GM12878 (cell line): ENCODE measurements around the gene CENPP. TPM values are rescaled to one million over a fixed set of nuclear protein-coding genes. Genes with fewer than 3 reads are reported as not detected.
A peak's percentile ranks its signal among the peaks of the same experiment; 100 is the strongest.

ENCODE experiments used
- ATAC-seq: fragments of 200-7000 bp; cut with Tn5 transposase; 3 replicates; pipeline ENCODE4 v1.9.1; 2020; ENCODE audit warnings: mild to moderate bottlenecking, moderate library complexity
- BruUV-seq: library from RNA; stranded (reverse); fragments of 400-500 nt; replicated peaks from 2 replicates; lab custom pipeline; 2021; lab: Mats Ljungman, UMichigan
- CTCF ChIA-PET: fragments of 300-600 bp; sonication (Branson Sonifier 250); formaldehyde crosslinking; extraction: SDS; loops from one replicate; lab custom pipeline; 2021; ENCODE audit warnings: inconsistent platforms; lab: Yijun Ruan, JAX
- POLR2A ChIA-PET: fragments of 350-600 bp; formaldehyde crosslinking; extraction: SDS; loops from one replicate; lab custom pipeline; 2021; ENCODE audit warnings: inconsistent platforms; lab: Charles Lee
- RAD21 ChIA-PET: fragments of 300-600 bp; sonication (Branson Sonifier 250); formaldehyde crosslinking; loops from one replicate; lab custom pipeline; 2023; ENCODE audit warnings: antibody characterized with exemption; ENCODE audit not compliant: unreplicated experiment; lab: Charles Lee
- SMC1A ChIA-PET: fragments of 300-600 bp; sonication (Branson Sonifier 250); formaldehyde crosslinking; loops from one replicate; lab custom pipeline; 2023; ENCODE audit not compliant: unreplicated experiment, uncharacterized antibody; lab: Charles Lee
- DNase-seq: peaks from one replicate; pipeline ENCODE4 v3.0.0-alpha.2; 2011; ENCODE audit warnings: low read depth, low spot score
- FAIRE-seq: peaks from 3 replicates; lab custom pipeline; 2011; peaks lifted over from hg19 to GRCh38; lab: Jason Lieb, UNC
- H2AFZ ChIP-seq: 2 replicates; pipeline ENCODE4 v1.6.0; 2011; ENCODE audit warnings: low read depth, low read length, control low read depth; ENCODE audit not compliant: control insufficient read depth
- H3K27ac ChIP-seq: 2 replicates; pipeline ENCODE4 v1.5.1; 2011; ENCODE audit warnings: control low read depth; ENCODE audit not compliant: control insufficient read depth, insufficient read depth
- H3K27me3 ChIP-seq, 2 experiments: replicated peaks in 1 of 2; 2 replicates each; pipeline versions ENCODE4 v1.6.0 to v1.6.1; 2011; ENCODE audit warnings: low read length in 1 of 2; ENCODE audit not compliant: control insufficient read depth in 2 of 2, insufficient read depth in 2 of 2
- H3K36me3 ChIP-seq, 2 experiments: 2 replicates each; pipeline ENCODE4 v1.5.1; 2011; ENCODE audit warnings: low read length in 1 of 2; ENCODE audit not compliant: control insufficient read depth in 2 of 2, insufficient read depth in 2 of 2
- H3K4me1 ChIP-seq: 2 replicates; pipeline ENCODE4 v1.6.1; 2011; ENCODE audit warnings: mild to moderate bottlenecking, low read length, moderate library complexity, mixed read lengths; ENCODE audit not compliant: control insufficient read depth, insufficient read depth
- H3K4me2 ChIP-seq: 2 replicates; pipeline ENCODE4 v1.6.0; 2011; ENCODE audit warnings: control low read depth; ENCODE audit not compliant: control insufficient read depth, insufficient read depth
- H3K4me3 ChIP-seq: fragments of 200-600 bp; sonication (generic); 2 replicates; pipeline ENCODE4 v1.5.1; 2016
- H3K79me2 ChIP-seq: 2 replicates; pipeline ENCODE4 v1.6.0; 2011; ENCODE audit warnings: low read length; ENCODE audit not compliant: control insufficient read depth, insufficient read depth
- H3K9ac ChIP-seq: 2 replicates; pipeline ENCODE4 v1.8.0; 2011; ENCODE audit warnings: low read length, control low read depth, mixed read lengths; ENCODE audit not compliant: control insufficient read depth, insufficient read depth
- H3K9me3 ChIP-seq: replicated peaks from 3 replicates; pipeline ENCODE4 v1.5.1; 2011; ENCODE audit warnings: mild to moderate bottlenecking, low read length; ENCODE audit not compliant: control insufficient read depth, insufficient read depth
- H4K20me1 ChIP-seq: 2 replicates; pipeline ENCODE4 v1.6.0; 2011; ENCODE audit not compliant: control insufficient read depth, insufficient read depth
- KAT2A ChIP-seq: conservative IDR thresholded peaks from 2 replicates; pipeline ENCODE4 v1.6.1; 2011; ENCODE audit warnings: low read depth, low read length; ENCODE audit not compliant: control insufficient read depth
- LARP7 ChIP-seq: fragments of 450-650 bp; IDR thresholded peaks from 2 replicates; pipeline ENCODE4 v1.6.1; 2017; ENCODE audit warnings: mild to moderate bottlenecking
- RELA ChIP-seq: fragments of 450-650 bp; IDR thresholded peaks from 2 replicates; pipeline ENCODE4 v1.8.0; 2014; ENCODE audit warnings: borderline replicate concordance; ENCODE audit not compliant: partially characterized antibody
- SREBF2 ChIP-seq: IDR thresholded peaks from 2 replicates; pipeline ENCODE4 v1.6.1; 2012; ENCODE audit warnings: mild to moderate bottlenecking, low read length
- USF2 ChIP-seq: IDR thresholded peaks from 2 replicates; pipeline ENCODE4 v1.6.1; 2011; ENCODE audit warnings: low read depth, low read length, improper control_type of control experiment, borderline replicate concordance
- YY1 ChIP-seq: IDR thresholded peaks from 2 replicates; pipeline ENCODE4 v1.6.1; 2011; ENCODE audit warnings: low read depth, mild to moderate bottlenecking, low read length
- WGBS: methylation state at CpG from one replicate; pipeline ENCODE4 v1.1.6; 2016; ENCODE audit warnings: low lambda C conversion rate; ENCODE audit not compliant: insufficient replicate concordance, insufficient coverage; ENCODE audit errors: missing lambda C conversion rate; 5-methylcytosine and 5-hydroxymethylcytosine counted together
- in situ Hi-C: fragments of 300-500 bp; cut with MboI; formaldehyde crosslinking; loops from 9 replicates; pipeline ENCODE4 v1.14.3; 2018; ENCODE audit warnings: mixed read lengths
- intact Hi-C: fragments of 100-400 bp; cut with micrococcal nuclease; formaldehyde crosslinking; loops from one replicate; pipeline ENCODE4 v1.14.2; 2022; ENCODE audit not compliant: unreplicated experiment
- polyA plus RNA-seq, 11 experiments: library from polyadenylated mRNA; depleted of rRNA in 4 of 11; unstranded in 6 of 11; stranded (reverse) in 5 of 11; fragments of >200 nt; fragmentation: Nextera tagmentation in 4 of 11; fragmentation: Illumina TruSeq in 1 of 11; extraction: Ambion mirVana in 4 of 11; extraction: Trizol in 1 of 11; gene quantifications; 1 replicate in 1 of 11; 2 replicates in 10 of 11; pipeline versions ENCODE4 v1.2.1 to v1.2.3, GENCODE V29; 2011 to 2016; ENCODE audit warnings: inconsistent platforms in 2 of 11, missing spikeins in 2 of 11, low read depth in 1 of 11
- total RNA-seq, 4 experiments: library from RNA; depleted of rRNA in 3 of 4; stranded (reverse); fragments of >200 nt in 3 of 4; fragmentation: Illumina TruSeq in 1 of 4; extraction: Trizol in 1 of 4; gene quantifications; 2 replicates each; pipeline versions ENCODE4 v1.2.1 to v1.2.3, GENCODE V29; 2013 to 2021

The CENPP gene
- total and polyA plus RNA-seq, 10 of the 15 experiments (the other 5 are each of a cell fraction or from before 2014, with no cell fraction given), result 9.4 to 31.4 (median 19.8) TPM

- no peaks in the 10 kb centered on the region for H3K9me3 ChIP-seq
- intact Hi-C loops, result no loop called here
These were observed 34.2 kb upstream of the CENPP start for GRCh38 chr9:92291577-92291976.

More at GRCh38 chr9:92291577-92291976, 34.2 kb upstream of the CENPP start:
- no peak for DNase-seq
- H2AFZ ChIP-seq, result no peak overlapping the region
- H3K27me3 ChIP-seq, result no peaks in the 10 kb centered on the region
- peak overlapping the region; percentile 97 for H3K4me2 ChIP-seq
- H3K36me3 ChIP-seq, result peaks cover 0 to 11% of the 10 kb centered on the region in 2 experiments; a peak in 3 of 4 replicates
- H3K27ac ChIP-seq, result no peak overlapping the region; the same call in 1 of the 2 replicates
- RAD21 ChIA-PET, result interaction anchor here (0.6 to 2.1 kb wide), 2 partner anchors 16 to 151 kb away, joined by 3 to 9 read pairs; no protein-coding TSS in a partner anchor
- TF ChIP-seq USF2 (no peak), KAT2A (no peak), YY1 (no peak), RELA (no peak), SREBF2 (no peak), LARP7 (no peak)
- TF ChIP-seq, all 136 proteins: peak for 0
- Histone ChIP-seq H3K4me1 (peaks cover 14% of the 10 kb centered on the region), H3K4me3 (peak overlapping the region; percentile 81; the same call in 1 of the 2 replicates), H4K20me1 (no peaks in the 10 kb centered on the region), H3K79me2 (peaks cover 71% of the 10 kb centered on the region), H3K9ac (no peak overlapping the region)
- WGBS, result 2% methylated on average over 2 of the region's 2 CpGs
- ChIA-PET POLR2A (interaction anchor here (0.5 to 3.4 kb wide), 7 partner anchors 10 to 177 kb away, joined by 3 to 9 read pairs (median 3); partner anchors contain the start of genes CENPP, NOL8 and SPTLC1), CTCF (interaction anchor here (0.8 to 3.3 kb wide), 4 partner anchors 10 to 500 kb away, joined by 3 to 16 read pairs (median 7); no protein-coding TSS in a partner anchor), SMC1A (interaction anchor here (0.6 to 1.2 kb wide), 7 partner anchors 9 to 379 kb away, joined by 3 to 5 read pairs (median 3); partner anchors contain the start of gene IPPK)
- in situ Hi-C loops, result no loop called here
- no peak for FAIRE-seq
- no TSS peak for BruUV-seq
- no peak for ATAC-seq
